Heart left ventricle (tissue), 16 donors: ENCODE measurements around the gene GTSE1. TPM values are rescaled to one million over a fixed set of nuclear protein-coding genes. Genes with fewer than 3 reads are reported as not detected.

Experiments used
- ATAC-seq, 4 donors: fragments of 200-7000 bp; cut with Tn5 transposase; one replicate each; pipeline ENCODE4 v1.9.1; 2020 to 2022; ENCODE audit warnings: moderate library complexity in 4 of 4, mild to moderate bottlenecking in 3 of 4, moderate number of reproducible peaks in 1 of 4
- DNase-seq, 5 donors: peaks; one replicate each; pipeline ENCODE4 v3.0.0-alpha.2; 2020
- H3K27ac ChIP-seq, 12 donors: fragments of 200-600 bp; sonication (generic) in 4 of 12; one replicate each; pipeline versions ENCODE4 v1.5.0 to v1.8.0; 2016 to 2022; ENCODE audit warnings: mild to moderate bottlenecking in 2 of 12
- H3K27me3 ChIP-seq, 9 donors: fragments of 200-600 bp; sonication (generic) in 2 of 9; one replicate each; pipeline versions ENCODE4 v1.5.1 to v1.8.0; 2016 to 2022; ENCODE audit warnings: mild to moderate bottlenecking in 3 of 9
- H3K36me3 ChIP-seq, 9 donors: fragments of 200-600 bp; sonication (generic) in 2 of 9; one replicate each; pipeline versions ENCODE4 v1.5.0 to v1.8.0; 2018 to 2022; ENCODE audit warnings: mild to moderate bottlenecking in 2 of 9
- H3K4me1 ChIP-seq, 12 donors: fragments of 200-600 bp; sonication (generic) in 4 of 12; one replicate each; pipeline versions ENCODE4 v1.5.0 to v1.8.0; 2016 to 2022; ENCODE audit warnings: mild to moderate bottlenecking in 3 of 12
- H3K4me3 ChIP-seq, 12 donors: fragments of 200-600 bp; sonication (generic) in 4 of 12; one replicate each; pipeline versions ENCODE4 v1.5.0 to v1.8.0; 2017 to 2022; ENCODE audit warnings: mild to moderate bottlenecking in 9 of 12, moderate library complexity in 4 of 12
- H3K9me3 ChIP-seq, 12 donors: fragments of 200-600 bp; sonication (generic) in 4 of 12; one replicate each; pipeline versions ENCODE4 v1.5.0 to v1.8.0; 2016 to 2022; ENCODE audit warnings: mild to moderate bottlenecking in 1 of 12
- CTCF ChIP-seq, 12 donors: fragments of 200-600 bp; sonication (generic) in 4 of 12; IDR thresholded peaks; one replicate each; pipeline versions ENCODE4 v1.5.0 to v1.8.0; 2018 to 2022; ENCODE audit warnings: antibody characterized with exemption in 12 of 12, mild to moderate bottlenecking in 5 of 12
- POLR2A ChIP-seq, 2 donors: fragments of 450-650 bp; IDR thresholded peaks; one replicate each; pipeline ENCODE4 v1.6.1; 2017; ENCODE audit warnings: antibody characterized with exemption in 2 of 2, mild to moderate bottlenecking in 2 of 2, moderate library complexity in 2 of 2
- WGBS, 4 donors: extraction: QIAGEN DNeasy Blood & Tissue Kit in 2 of 4; methylation state at CpG; one replicate each; pipeline versions ENCODE4 v1.1.5 to v1.1.7; 2013 to 2018; 5-methylcytosine and 5-hydroxymethylcytosine counted together
- intact Hi-C, 10 donors: fragments of 100-400 bp; cut with DNase I; formaldehyde crosslinking; loops; one replicate each; pipeline versions ENCODE4 v1.11.1 to v1.14.2; 2022
- polyA plus RNA-seq, 2 donors: library from polyadenylated mRNA; stranded (reverse); fragments of 200-250 nt; gene quantifications; one replicate each; pipeline ENCODE4 v1.2.3, GENCODE V29; 2013
- total RNA-seq, 9 donors: library from RNA; depleted of rRNA in 2 of 9; stranded (reverse); fragments of >200 nt in 2 of 9; fragmentation: NEBNext Ultra II Directional in 3 of 9; extraction: Animal tissue kit (Norgen Biotek cat#: 25700) in 3 of 9; gene quantifications; one replicate each; pipeline versions ENCODE4 v1.1.0 to v1.2.4, GENCODE V29; 2016 to 2023
- donor health status: ischemic (EF 13 %, LVEDD 7.1; RV severe dilation, severe dysfunction).
- donor health status: healthy with polysubstance abuse.
- donor health status: DM: no; HTN: yes; CAD: no.
- donor health status: DM: no; HTN: no; CAD: no.
- donor health status: ischemic (EF 25% LVEDD 6.9; RV normal size, moderate dysfunction).
- donor health status: ischemic (EF 25% LVEDD 5.7; RV mildly dilated, moderate dysfunction).
- donor health status: healthy.
- donor health status: DM: yes; HTN: yes; CAD: no.
- donor health status: ischemic (EF 35%, LVEDD 5.7; RV mildly dilated, moderate dysfunction).
- donor health status: nonischemic (EF 11% LVEDD 7.7; RV severe dilation, severe dysfunction).
- donor health status: DM: yes; HTN: yes; CAD: no.
- donor health status: PGD.
- donor health status: ischemic (EF 29% LVEDD 5.4; RV normal size, mild dysfunction).
- donor health status: nonischemic (EF 23%, LVEDD 6.1; RV moderate dilation, normal function).

GTSE1 gene
- total and polyA plus RNA-seq, 11 donors, result 0.19 to 6.9 (median 0.59) TPM; not detected in 1

GRCh38 chr22:46366801-46367706 is 70.4 kb downstream of the GTSE1 start:
- DNase-seq, result peak in 2 of 5 donors; percentile 23 to 64
- no peaks in the 10 kb centered on the region for H3K4me1 ChIP-seq
- no peak overlapping the region for H3K27ac ChIP-seq
- H3K36me3 ChIP-seq, result no peaks in the 10 kb centered on the region
- H3K9me3 ChIP-seq, result no peaks in the 10 kb centered on the region
- peak overlapping the region in 1 of 12 donors; percentile 17 for H3K4me3 ChIP-seq
- peaks cover 0 to 11% (median 0%) of the 10 kb centered on the region in 9 donors for H3K27me3 ChIP-seq
- intact Hi-C loops, result loop anchor here in 6 of 10 donors (1.0 to 5.0 kb wide), 4 partner anchors 174 to 176 kb away; no protein-coding TSS in a partner anchor
- ATAC-seq, result peak in 1 of 4 donors; percentile 3
- TF ChIP-seq POLR2A (IDR thresholded peaks at IDR 0.05) (no peak), CTCF (IDR thresholded peaks at IDR 0.05) (no peak)
- 61 to 74% (median 68%) methylated on average over 20 to 45 of the region's 45 CpGs for WGBS, 4 donors

- WGBS, 4 donors, result 40 to 50% (median 43%) methylated on average over 18 to 19 of the region's 19 CpGs
- Histone ChIP-seq H3K36me3 (no peaks in the 10 kb centered on the region), H3K27me3 (peaks cover 0 to 11% (median 0%) of the 10 kb centered on the region in 9 donors), H3K9me3 (no peaks in the 10 kb centered on the region), H3K4me1 (no peaks in the 10 kb centered on the region), H3K4me3 (no peak overlapping the region), H3K27ac (no peak overlapping the region)
- peak; percentile 40 to 82 (median 62) for DNase-seq
- ATAC-seq, result peak in 3 of 4 donors; percentile 42 to 73 (median 65)
- intact Hi-C loops, result loop anchor here in 7 of 10 donors (1.0 to 5.0 kb wide), 4 partner anchors 173 to 175 kb away; no protein-coding TSS in a partner anchor
- TF ChIP-seq POLR2A (IDR thresholded peaks at IDR 0.05) (no peak), CTCF (IDR thresholded peaks at IDR 0.05) (peak; percentile 74 to 90 (median 81))
Observed at GRCh38 chr22:46367707-46368191, 71.1 kb downstream of the GTSE1 start.

- no peak for ATAC-seq
- H3K4me1 ChIP-seq, result no peaks in the 10 kb centered on the region
- no peaks in the 10 kb centered on the region for H3K9me3 ChIP-seq
- no peak for TF ChIP-seq CTCF (IDR thresholded peaks at IDR 0.05)
- TF ChIP-seq POLR2A (IDR thresholded peaks at IDR 0.05), result no peak
- DNase-seq, result peak in 1 of 5 donors; percentile 54
- no peak overlapping the region for H3K4me3 ChIP-seq
- H3K27ac ChIP-seq, result no peak overlapping the region
- WGBS, 4 donors, result 72 to 78% (median 74%) methylated on average over 12 of the region's 12 CpGs
- intact Hi-C loops, result loop anchor here in 2 of 10 donors (2.0 to 5.0 kb wide), 2 partner anchors 172 to 174 kb away; no protein-coding TSS in a partner anchor
- H3K36me3 ChIP-seq, result no peaks in the 10 kb centered on the region
- H3K27me3 ChIP-seq, result peaks cover 0 to 11% (median 0%) of the 10 kb centered on the region in 9 donors
Observed at GRCh38 chr22:46368422-46368821, 71.8 kb downstream of the GTSE1 start.
